Omental fat pad (tissue), 4 donors: ENCODE data around the gene SERPINB1. TPM values are rescaled to one million over a fixed set of nuclear protein-coding genes. Genes with fewer than 3 reads are reported as not detected.
A peak's percentile ranks its signal among the peaks of the same experiment; 100 is the strongest.
"Not testable (repeated sequence)": the region's sequence is repeated elsewhere in the genome, so short reads cannot be mapped to it uniquely, and the experiment has no call there.

Experiments used
- ATAC-seq: fragments of 150-250 bp; one replicate; pipeline ENCODE4 v1.9.1; 2016; ENCODE audit warnings: mild to moderate bottlenecking, moderate library complexity; ENCODE audit not compliant: low FRiP score
- DNase-seq: peaks from one replicate; pipeline ENCODE4 v3.0.0-alpha.2; 2019; ENCODE audit warnings: low spot score
- CTCF ChIP-seq, 3 donors: fragments of 450-650 bp; IDR thresholded peaks; one replicate each; pipeline ENCODE4 v1.5.1; 2016 to 2017; ENCODE audit warnings: antibody characterized with exemption in 3 of 3, mild to moderate bottlenecking in 3 of 3, moderate library complexity in 2 of 3
- total RNA-seq, 4 donors: library from RNA; depleted of rRNA; stranded (reverse); fragments of >200 nt; gene quantifications; one replicate each; pipeline ENCODE4 v1.1.0, GENCODE V29; 2016

The SERPINB1 gene
- total RNA-seq = 100 to 1,000 TPM in 1 of 4 donors, 10 to 100 TPM in 3; 40.8 to 146 (median 50.1) TPM

DNA sequence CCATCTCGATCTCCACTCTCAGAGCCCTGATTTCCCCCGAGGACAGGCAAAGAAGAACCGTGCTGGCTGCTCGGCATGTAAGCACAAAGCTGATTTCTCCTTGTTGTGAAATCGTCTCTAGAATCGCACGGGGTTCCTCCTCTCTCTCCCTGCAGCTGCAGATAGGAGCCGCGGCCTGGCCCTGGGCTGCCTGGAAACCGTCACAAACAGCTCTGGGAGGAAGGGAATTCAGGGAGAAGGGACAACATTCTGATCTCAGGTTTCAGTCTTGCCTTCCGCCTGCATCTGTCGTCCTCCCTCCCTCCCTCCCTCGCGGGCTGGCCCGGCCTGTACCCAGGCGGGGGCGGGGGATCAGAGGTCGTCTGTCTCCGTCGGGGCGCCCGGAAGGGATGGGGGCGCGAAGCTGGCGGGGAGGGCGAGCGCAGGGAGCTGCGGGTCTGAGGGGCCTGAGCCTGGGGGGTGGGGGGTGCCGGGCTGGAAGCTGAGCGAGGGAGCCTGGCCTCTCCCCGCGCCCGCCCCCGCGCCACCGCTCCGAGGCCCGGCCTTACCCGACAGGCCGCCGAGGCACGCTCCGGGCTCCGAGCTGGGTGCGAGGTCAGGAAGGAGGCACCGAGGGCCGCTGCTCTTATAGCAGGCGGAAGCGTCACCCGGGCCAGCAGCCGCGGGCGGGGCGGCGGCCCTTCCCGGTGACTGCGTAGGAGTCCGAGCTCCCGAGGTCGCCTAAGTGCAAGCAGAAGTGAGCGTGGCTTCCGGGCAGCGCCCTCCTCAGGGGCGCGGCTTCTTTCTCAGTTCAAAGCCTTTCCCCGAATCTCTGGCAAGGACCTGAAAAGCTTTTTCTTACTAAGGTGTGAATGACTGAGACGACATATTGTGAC lies at the start of gene SERPINB1:
SERPINB1 (minus strand) TSS at position 600 of the 875 bp plus-strand sequence. CDS start 1,277 bp downstream, outside the sequence.
- DNase-seq (peak; percentile 54), ATAC-seq (peak; percentile 65)
- no peak for TF ChIP-seq CTCF (IDR thresholded peaks at IDR 0.05)

- no peak for DNase-seq
Observed at GRCh38 chr6:2890976-2891767, 49.5 kb upstream of the SERPINB1 start.

DNA sequence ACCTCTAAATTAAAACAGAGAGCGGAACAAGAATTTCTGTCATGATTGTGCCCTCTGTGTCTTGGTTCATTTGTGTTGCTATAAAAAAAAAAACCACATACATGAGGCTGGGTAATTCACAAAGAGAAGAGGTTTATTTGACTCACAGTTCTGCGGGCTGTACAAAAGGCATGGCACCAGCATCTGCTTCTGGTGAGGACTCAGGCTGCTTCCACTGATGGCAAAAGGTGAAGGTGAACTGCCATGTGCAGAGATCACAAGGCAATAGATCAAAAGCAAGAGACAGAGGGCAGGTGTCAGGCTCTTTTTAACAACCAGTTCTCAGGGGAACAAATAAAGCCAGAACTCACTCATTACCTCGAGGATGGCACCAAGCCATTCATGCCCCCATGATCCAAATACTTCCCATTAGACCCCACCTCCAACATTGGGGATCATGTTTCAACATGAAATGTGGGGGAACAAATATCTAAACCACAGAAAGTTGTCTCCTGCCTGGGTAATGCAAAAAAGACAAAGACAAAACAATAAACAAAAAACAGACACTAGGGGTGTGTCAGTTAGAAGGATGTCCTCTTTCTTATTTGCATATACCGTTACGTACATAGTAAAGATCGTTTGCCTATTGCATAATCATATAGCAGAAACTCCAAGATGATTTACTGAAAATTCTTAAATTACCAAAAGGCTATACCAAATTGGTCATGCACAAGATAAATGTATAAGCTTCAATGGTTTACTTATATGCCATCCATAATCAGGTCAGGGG lies 44.5 kb upstream of the SERPINB1 start:
- no peak for TF ChIP-seq CTCF (IDR thresholded peaks at IDR 0.05)
- ATAC-seq (no peak), DNase-seq (no peak)

More at GRCh38 chr6:2890976-2891767, 49.5 kb upstream of the SERPINB1 start:
- no peak for TF ChIP-seq CTCF (IDR thresholded peaks at IDR 0.05)
- ATAC-seq = no peak

GRCh38 chr6:2884804-2885203 lies 43.1 kb upstream of the SERPINB1 start:
- ATAC-seq = no peak
- TF ChIP-seq CTCF (IDR thresholded peaks at IDR 0.05) = no peak
- no peak for DNase-seq

- DNase-seq (no peak), ATAC-seq (no peak)
- no peak for TF ChIP-seq CTCF (IDR thresholded peaks at IDR 0.05)
Observed at GRCh38 chr6:2883673-2884072, 42.0 kb upstream of the SERPINB1 start.

GRCh38 chr6:2881423-2881822 lies 39.8 kb upstream of the SERPINB1 start:
- TF ChIP-seq CTCF (IDR thresholded peaks at IDR 0.05) = no peak
- ATAC-seq (no peak), DNase-seq (no peak)

- not testable (repeated sequence) for DNase-seq, ATAC-seq
Observed at GRCh38 chr6:2880156-2880555, 38.5 kb upstream of the SERPINB1 start.
